ENCODE results near the gene ZNF215.

DNA sequence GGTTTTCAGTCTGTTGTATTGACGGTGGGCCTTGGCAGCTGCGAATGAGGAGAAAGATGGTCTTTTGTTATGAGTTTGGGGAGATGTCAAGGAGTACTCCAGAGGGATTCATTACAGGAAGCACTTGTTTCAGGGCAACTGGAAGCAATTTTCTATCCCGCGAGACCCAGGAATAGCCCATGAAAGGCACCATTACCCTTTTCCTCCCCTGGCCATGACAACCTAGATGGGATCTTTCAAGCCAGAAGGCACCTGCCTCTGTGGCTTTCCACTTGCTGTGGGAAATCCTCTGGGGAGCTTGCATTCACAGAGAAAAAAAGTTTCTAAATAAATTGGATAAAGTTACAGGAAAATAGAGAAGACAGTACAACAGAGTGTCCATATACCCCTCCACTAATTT is 2.7 kb downstream of the ZNF215 start:
- TF ChIP-seq, protein P1, sequence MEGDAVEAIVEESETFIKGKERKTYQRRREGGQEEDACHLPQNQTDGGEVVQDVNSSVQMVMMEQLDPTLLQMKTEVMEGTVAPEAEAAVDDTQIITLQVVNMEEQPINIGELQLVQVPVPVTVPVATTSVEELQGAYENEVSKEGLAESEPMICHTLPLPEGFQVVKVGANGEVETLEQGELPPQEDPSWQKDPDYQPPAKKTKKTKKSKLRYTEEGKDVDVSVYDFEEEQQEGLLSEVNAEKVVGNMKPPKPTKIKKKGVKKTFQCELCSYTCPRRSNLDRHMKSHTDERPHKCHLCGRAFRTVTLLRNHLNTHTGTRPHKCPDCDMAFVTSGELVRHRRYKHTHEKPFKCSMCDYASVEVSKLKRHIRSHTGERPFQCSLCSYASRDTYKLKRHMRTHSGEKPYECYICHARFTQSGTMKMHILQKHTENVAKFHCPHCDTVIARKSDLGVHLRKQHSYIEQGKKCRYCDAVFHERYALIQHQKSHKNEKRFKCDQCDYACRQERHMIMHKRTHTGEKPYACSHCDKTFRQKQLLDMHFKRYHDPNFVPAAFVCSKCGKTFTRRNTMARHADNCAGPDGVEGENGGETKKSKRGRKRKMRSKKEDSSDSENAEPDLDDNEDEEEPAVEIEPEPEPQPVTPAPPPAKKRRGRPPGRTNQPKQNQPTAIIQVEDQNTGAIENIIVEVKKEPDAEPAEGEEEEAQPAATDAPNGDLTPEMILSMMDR (IDR thresholded peaks at IDR 0.05; ENCODE audit: poor library complexity, severe bottlenecking): no peak
- no peak for TF ChIP-seq TAF1 (IDR thresholded peaks at IDR 0.05; ENCODE audit: low read depth)
